ENCODE measurements around the gene PTPRS. TPM values are rescaled to one million over a fixed set of nuclear protein-coding genes. Genes with fewer than 3 reads are reported as not detected.

The PTPRS gene
- total RNA-seq, 1 experiment from 2014 or later = 15.0 TPM

DNA sequence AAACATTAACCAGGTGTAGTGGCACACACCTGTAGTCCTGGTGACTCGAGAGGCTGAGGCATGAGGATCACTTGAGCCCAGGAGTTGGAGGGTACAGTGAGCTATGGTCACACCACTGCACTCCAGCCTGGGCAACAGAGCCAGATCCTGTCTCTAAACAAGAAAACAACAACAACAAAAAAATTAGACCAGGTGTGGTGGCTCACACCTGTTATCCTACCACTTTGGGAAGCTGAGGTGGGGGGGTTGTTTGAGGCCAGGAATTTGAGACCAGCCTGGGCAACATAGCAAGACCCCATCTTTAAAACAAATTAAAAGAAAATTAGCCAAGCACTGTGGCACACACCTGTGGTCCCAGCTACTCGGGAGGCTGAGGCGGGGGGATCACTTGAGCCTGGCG lies 20.8 kb upstream of the PTPRS start:
- H3K4me1 Mint-ChIP-seq (ENCODE audit: insufficient read depth, unreplicated experiment) = no peaks in the 10 kb centered on the region
- intact Hi-C loops (cut with micrococcal nuclease) = no loop called here
- DNase-seq (ENCODE audit: unreplicated experiment) = no peak
- ChIA-PET CTCF (interaction anchor here (1.0 to 1.2 kb wide), 2 partner anchors 128 to 174 kb away, joined by 3 read pairs; no protein-coding TSS in a partner anchor), POLR2A (interaction anchor here (0.6 kb wide), 1 partner anchor 142 kb away, joined by 3 read pairs; no protein-coding TSS in a partner anchor)
- H3K9me3 Mint-ChIP-seq (ENCODE audit: unreplicated experiment) = no peaks in the 10 kb centered on the region
- H3K27me3 Mint-ChIP-seq (ENCODE audit: insufficient read depth, unreplicated experiment) = peaks cover 58% of the 10 kb centered on the region
- no peak overlapping the region for H3K27ac Mint-ChIP-seq (ENCODE audit: low read depth, unreplicated experiment)
- TF ChIP-seq, protein P1, sequence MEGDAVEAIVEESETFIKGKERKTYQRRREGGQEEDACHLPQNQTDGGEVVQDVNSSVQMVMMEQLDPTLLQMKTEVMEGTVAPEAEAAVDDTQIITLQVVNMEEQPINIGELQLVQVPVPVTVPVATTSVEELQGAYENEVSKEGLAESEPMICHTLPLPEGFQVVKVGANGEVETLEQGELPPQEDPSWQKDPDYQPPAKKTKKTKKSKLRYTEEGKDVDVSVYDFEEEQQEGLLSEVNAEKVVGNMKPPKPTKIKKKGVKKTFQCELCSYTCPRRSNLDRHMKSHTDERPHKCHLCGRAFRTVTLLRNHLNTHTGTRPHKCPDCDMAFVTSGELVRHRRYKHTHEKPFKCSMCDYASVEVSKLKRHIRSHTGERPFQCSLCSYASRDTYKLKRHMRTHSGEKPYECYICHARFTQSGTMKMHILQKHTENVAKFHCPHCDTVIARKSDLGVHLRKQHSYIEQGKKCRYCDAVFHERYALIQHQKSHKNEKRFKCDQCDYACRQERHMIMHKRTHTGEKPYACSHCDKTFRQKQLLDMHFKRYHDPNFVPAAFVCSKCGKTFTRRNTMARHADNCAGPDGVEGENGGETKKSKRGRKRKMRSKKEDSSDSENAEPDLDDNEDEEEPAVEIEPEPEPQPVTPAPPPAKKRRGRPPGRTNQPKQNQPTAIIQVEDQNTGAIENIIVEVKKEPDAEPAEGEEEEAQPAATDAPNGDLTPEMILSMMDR (IDR thresholded peaks at IDR 0.05; ENCODE audit: unreplicated experiment) = no peak
- peaks cover 6% of the 10 kb centered on the region for H3K36me3 Mint-ChIP-seq (ENCODE audit: insufficient read depth, unreplicated experiment)
- no peak overlapping the region for H3K4me3 Mint-ChIP-seq (ENCODE audit: unreplicated experiment)
- BruUV-seq (replicated peaks) = no TSS peak

DNA sequence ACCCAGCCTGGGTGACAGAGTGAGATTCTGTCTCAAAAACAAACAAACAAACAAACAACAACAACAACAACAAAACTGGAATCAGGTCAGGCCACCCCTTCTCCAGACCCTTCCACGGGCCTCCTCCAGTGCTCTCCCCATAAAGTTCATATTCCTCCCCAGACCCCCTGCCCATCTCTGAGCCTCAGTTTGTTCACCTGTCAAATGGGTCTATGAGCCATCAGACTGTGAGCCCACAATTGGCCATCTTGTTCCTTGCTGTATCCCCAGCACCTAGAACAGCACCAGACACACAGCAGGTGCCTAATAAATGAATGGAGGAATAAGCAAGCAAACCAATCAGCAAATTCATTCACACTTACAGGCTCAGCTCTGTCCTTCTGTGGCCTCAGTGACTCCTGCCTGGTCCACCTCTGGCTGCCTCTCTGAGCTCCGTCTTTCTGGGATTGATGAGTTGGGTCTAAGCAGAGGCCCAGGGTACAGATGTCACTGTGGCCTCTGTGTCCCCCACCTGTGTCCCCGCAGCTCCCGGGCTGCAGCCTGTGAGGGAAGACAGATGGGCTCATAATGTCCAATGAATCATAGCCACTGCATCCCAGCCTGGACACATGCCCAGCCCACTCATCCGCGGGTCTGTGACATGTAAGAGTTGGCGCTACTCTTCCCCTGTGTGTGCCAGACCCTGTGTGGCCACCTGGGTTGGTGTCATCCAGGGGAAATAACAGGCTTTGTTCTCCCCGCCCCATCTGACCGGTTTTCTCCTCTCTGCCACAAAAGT lies 19.6 kb upstream of the PTPRS start:
- no peaks in the 10 kb centered on the region for H3K4me1 Mint-ChIP-seq (ENCODE audit: insufficient read depth, unreplicated experiment)
- intact Hi-C loops (cut with micrococcal nuclease) = no loop called here
- no peak overlapping the region for H3K4me3 Mint-ChIP-seq (ENCODE audit: unreplicated experiment)
- H3K9me3 Mint-ChIP-seq (ENCODE audit: unreplicated experiment) = no peaks in the 10 kb centered on the region
- no TSS peak for BruUV-seq (replicated peaks)
- CTCF ChIA-PET = interaction anchor here (1.0 kb wide), 1 partner anchor 127 kb away, joined by 3 read pairs; no protein-coding TSS in a partner anchor
- TF ChIP-seq, protein P1 (IDR thresholded peaks at IDR 0.05; ENCODE audit: unreplicated experiment) = no peak
- peaks cover 65% of the 10 kb centered on the region for H3K27me3 Mint-ChIP-seq (ENCODE audit: insufficient read depth, unreplicated experiment)
- no peak overlapping the region for H3K27ac Mint-ChIP-seq (ENCODE audit: low read depth, unreplicated experiment)
- peaks cover 6% of the 10 kb centered on the region for H3K36me3 Mint-ChIP-seq (ENCODE audit: insufficient read depth, unreplicated experiment)
- peak; percentile 49 for DNase-seq (ENCODE audit: unreplicated experiment)
- POLR2A ChIA-PET = no interaction called here

DNA sequence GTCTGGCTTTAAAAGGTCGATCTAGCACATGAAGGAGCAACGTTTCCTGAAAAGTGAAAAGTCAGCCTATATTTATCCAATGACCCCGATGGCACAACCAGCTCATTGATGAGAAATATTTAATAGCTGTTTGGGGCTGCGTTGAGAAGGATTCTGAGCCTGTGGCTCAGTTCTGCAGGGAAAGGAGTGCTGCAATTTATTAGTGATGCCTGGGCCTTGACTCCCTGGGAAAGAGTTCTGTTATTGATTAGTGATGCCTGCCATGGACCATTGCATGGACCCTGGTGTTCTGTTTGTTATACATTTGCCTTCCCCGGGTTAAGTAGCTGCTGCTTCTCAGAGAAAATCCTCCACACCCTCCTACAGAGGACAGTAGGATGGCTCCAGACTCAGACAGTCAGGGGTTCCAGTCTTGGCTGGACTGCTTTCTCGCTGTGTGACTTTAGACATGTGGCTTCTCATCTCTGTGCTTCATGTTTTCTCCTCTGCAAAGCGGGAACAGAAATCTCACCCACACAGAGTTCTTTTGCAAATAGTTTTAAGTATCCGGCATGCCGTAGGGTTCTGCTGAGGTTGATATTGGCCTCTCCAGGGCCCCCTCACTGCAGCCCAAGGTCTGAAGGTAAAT lies 17.7 kb upstream of the PTPRS start:
- intact Hi-C loops (cut with micrococcal nuclease) = no loop called here
- Mint-ChIP-seq H3K4me3 (ENCODE audit: unreplicated experiment) (no peak overlapping the region), H3K27ac (ENCODE audit: low read depth, unreplicated experiment) (no peak overlapping the region), H3K4me1 (ENCODE audit: insufficient read depth, unreplicated experiment) (no peaks in the 10 kb centered on the region), H3K9me3 (ENCODE audit: unreplicated experiment) (no peaks in the 10 kb centered on the region), H3K36me3 (ENCODE audit: insufficient read depth, unreplicated experiment) (peaks cover 6% of the 10 kb centered on the region), H3K27me3 (ENCODE audit: insufficient read depth, unreplicated experiment) (peaks cover 77% of the 10 kb centered on the region)
- TF ChIP-seq, protein P1 (IDR thresholded peaks at IDR 0.05; ENCODE audit: unreplicated experiment) = no peak
- DNase-seq (ENCODE audit: unreplicated experiment) = peak; percentile 30
- ChIA-PET POLR2A (no interaction called here), CTCF (no interaction called here)
- BruUV-seq (replicated peaks) = no TSS peak

DNA sequence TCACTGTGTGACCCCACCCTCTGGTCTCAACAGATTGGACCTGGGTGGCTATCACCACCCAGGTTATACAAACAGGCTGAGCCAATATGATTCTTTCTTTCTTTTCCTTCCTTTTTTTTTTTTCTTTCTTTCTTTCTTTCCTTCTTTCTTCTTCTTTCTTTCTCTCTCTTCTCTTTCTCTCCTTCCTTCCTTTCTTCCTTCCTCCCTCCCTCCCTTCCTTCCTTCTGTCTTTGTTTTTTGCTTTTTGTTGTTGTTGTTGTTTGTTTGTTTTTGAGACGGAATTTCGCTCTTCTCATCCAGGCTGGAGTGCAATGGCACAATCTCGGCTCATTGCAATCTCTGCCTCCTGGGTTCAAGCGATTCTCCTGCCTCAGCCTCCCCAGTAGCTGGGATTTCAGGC lies 17.0 kb upstream of the PTPRS start:
- Mint-ChIP-seq H3K27ac (ENCODE audit: low read depth, unreplicated experiment) (no peak overlapping the region), H3K27me3 (ENCODE audit: insufficient read depth, unreplicated experiment) (peaks cover 76% of the 10 kb centered on the region), H3K36me3 (ENCODE audit: insufficient read depth, unreplicated experiment) (peaks cover 6% of the 10 kb centered on the region), H3K4me1 (ENCODE audit: insufficient read depth, unreplicated experiment) (no peaks in the 10 kb centered on the region), H3K9me3 (ENCODE audit: unreplicated experiment) (no peaks in the 10 kb centered on the region), H3K4me3 (ENCODE audit: unreplicated experiment) (no peak overlapping the region)
- no peak for DNase-seq (ENCODE audit: unreplicated experiment)
- BruUV-seq (replicated peaks) = no TSS peak
- POLR2A ChIA-PET = no interaction called here
- CTCF ChIA-PET = interaction anchor here (0.6 to 0.7 kb wide), 2 partner anchors 13 to 168 kb away, joined by 4 to 5 read pairs; no protein-coding TSS in a partner anchor
- TF ChIP-seq, protein P1 (IDR thresholded peaks at IDR 0.05; ENCODE audit: unreplicated experiment) = no peak
- intact Hi-C loops (cut with micrococcal nuclease) = no loop called here

Data from MCF 10A (cell line).